KMS-11 (cell line): ENCODE results near the gene GLS.

ENCODE experiments used
- H2AFZ ChIP-seq: fragments of 200-600 bp; sonication (generic); 2 replicates; pipeline ENCODE4 v1.6.1; 2016; ENCODE audit warnings: antibody characterized with exemption, mixed run types, low read depth
- H3K27ac ChIP-seq: fragments of 200-600 bp; sonication (generic); 2 replicates; pipeline ENCODE4 v1.6.1; 2016; ENCODE audit warnings: mild to moderate bottlenecking, mixed run types
- H3K27me3 ChIP-seq: fragments of 200-600 bp; sonication (generic); 2 replicates; pipeline ENCODE4 v1.6.1; 2017; ENCODE audit warnings: mild to moderate bottlenecking, low read depth, mixed run types, moderate library complexity; ENCODE audit not compliant: insufficient read depth
- H3K36me3 ChIP-seq: fragments of 200-600 bp; sonication (generic); 2 replicates; pipeline ENCODE4 v1.6.1; 2017; ENCODE audit warnings: mild to moderate bottlenecking, mixed run types; ENCODE audit not compliant: insufficient read depth
- H3K4me1 ChIP-seq: fragments of 200-600 bp; sonication (generic); 2 replicates; pipeline ENCODE4 v1.6.1; 2016; ENCODE audit warnings: mild to moderate bottlenecking, low read depth, mixed run types; ENCODE audit not compliant: poor library complexity, severe bottlenecking
- H3K4me2 ChIP-seq: fragments of 200-600 bp; sonication (generic); 2 replicates; pipeline ENCODE4 v1.7.0; 2016; ENCODE audit warnings: mild to moderate bottlenecking, mixed run types
- H3K4me3 ChIP-seq: fragments of 200-600 bp; sonication (generic); IDR thresholded peaks from 2 replicates; pipeline ENCODE4 v1.6.1; 2017; ENCODE audit warnings: low read depth, low read length, mixed read lengths; ENCODE audit not compliant: insufficient read depth
- H3K79me2 ChIP-seq: fragments of 200-600 bp; sonication (generic); 2 replicates; pipeline ENCODE4 v1.6.1; 2016; ENCODE audit warnings: low read depth, mixed run types; ENCODE audit not compliant: insufficient read depth
- H3K9ac ChIP-seq: fragments of 200-600 bp; sonication (generic); 2 replicates; pipeline ENCODE4 v1.6.1; 2016; ENCODE audit warnings: mild to moderate bottlenecking, mixed run types
- H4K20me1 ChIP-seq: fragments of 200-600 bp; sonication (generic); 2 replicates; pipeline ENCODE4 v1.6.1; 2016; ENCODE audit warnings: mild to moderate bottlenecking, mixed run types; ENCODE audit not compliant: insufficient read depth
- CTCF ChIP-seq: fragments of 200-600 bp; sonication (generic); conservative IDR thresholded peaks from 2 replicates; pipeline ENCODE4 v1.6.1; 2017; ENCODE audit warnings: low read depth, mild to moderate bottlenecking, antibody characterized with exemption, low read length, moderate library complexity, mixed read lengths

GLS gene

DNA sequence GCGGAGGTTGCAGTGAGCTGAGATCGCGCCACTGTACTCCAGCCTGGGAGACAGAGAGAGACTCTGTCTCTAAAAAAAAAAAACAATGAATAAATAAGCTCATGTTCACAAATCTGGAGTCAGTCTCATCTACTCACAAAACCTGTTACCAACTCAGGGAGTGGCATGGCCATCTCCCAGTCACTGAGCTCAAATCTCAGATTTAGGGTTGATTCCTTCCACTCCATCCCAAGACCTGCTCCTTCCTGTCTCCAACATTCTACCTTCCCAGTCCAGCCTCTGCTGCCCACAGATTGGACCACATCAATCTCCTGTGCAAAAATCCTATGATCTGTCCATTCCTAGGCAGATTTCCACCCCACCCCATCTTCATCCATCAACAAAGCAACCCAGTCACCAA, 131.7 kb downstream of the GLS start:
- Histone ChIP-seq H4K20me1 (no peaks in the 10 kb centered on the region), H3K4me3 (no peak overlapping the region), H3K36me3 (no peaks in the 10 kb centered on the region; the same call in none of the 2 replicates), H3K4me1 (peaks cover 29% of the 10 kb centered on the region), H3K9ac (no peak overlapping the region), H3K4me2 (peak overlapping the region; percentile 93), H3K79me2 (peaks cover 30% of the 10 kb centered on the region), H2AFZ (no peak overlapping the region), H3K27me3 (no peaks in the 10 kb centered on the region), H3K27ac (no peak overlapping the region)
- no peak for TF ChIP-seq CTCF

DNA sequence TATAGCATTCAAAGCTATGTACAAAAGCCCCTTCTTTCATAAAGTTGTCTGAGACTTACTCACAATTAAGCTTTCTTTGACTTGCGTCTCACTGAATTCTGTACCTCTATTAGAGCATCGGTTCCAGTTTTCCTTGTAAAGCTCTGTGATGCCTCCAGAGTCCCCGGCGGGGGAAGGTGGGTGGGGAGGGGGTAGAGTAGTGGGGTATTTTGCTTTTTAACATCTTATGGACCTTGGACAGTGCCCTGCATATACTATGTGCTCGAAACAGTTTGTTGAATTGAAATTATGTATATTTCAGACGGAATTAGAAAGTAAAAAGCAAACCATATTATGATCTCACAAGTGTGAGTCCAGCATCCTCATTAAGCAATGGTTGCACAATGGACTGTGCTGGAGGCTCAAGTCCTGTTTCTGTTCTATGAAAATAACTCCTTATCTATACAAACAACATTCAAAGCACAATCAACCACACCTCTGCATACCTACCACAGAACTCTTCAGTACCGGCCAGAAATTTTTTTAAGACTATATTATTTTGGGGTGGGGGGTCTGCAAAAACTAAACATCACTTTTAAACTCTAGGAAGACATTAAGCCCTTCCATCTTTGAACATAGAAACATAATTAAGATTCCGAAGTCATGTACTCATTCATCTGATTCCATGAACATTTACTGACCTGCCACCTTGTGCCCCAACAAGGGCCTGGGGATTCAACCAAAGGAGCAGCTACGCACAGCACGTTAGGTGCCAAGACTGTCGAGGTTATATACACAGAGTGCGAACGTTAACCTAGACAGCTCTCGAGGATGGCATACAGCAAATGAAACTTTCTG, 132.4 kb downstream of the GLS start:
- peaks cover 30% of the 10 kb centered on the region for H3K79me2 ChIP-seq
- H2AFZ ChIP-seq, result peak overlapping the region; percentile 65
- no peaks in the 10 kb centered on the region for H3K27me3 ChIP-seq
- peak overlapping the region; percentile 75; the same call in 1 of the 2 replicates for H3K9ac ChIP-seq
- no peaks in the 10 kb centered on the region for H4K20me1 ChIP-seq
- H3K4me3 ChIP-seq, result peak overlapping the region; percentile 81
- peak overlapping the region; percentile 91; the same call in 1 of the 2 replicates for H3K27ac ChIP-seq
- H3K4me1 ChIP-seq, result peaks cover 29% of the 10 kb centered on the region
- no peak for TF ChIP-seq CTCF
- peak overlapping the region; percentile 93 for H3K4me2 ChIP-seq
- no peaks in the 10 kb centered on the region; the same call in none of the 2 replicates for H3K36me3 ChIP-seq

DNA sequence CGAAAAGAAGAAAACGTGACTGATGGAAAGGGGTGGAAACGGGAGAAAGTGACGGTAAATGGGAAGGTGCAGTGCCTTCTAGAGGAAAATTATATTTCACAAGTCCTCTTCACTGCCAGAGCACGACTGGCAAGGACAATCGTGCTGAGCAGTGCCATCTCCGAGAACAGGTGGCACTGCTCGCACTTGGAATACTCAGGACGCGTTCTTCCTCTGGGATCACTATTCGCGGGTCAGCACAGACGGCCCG, 133.0 kb downstream of the GLS start:
- peak overlapping the region; percentile 81 for H3K4me3 ChIP-seq
- H3K27me3 ChIP-seq, result no peaks in the 10 kb centered on the region
- peak overlapping the region; percentile 75 for H3K9ac ChIP-seq
- H3K4me1 ChIP-seq, result peaks cover 35% of the 10 kb centered on the region
- no peaks in the 10 kb centered on the region for H4K20me1 ChIP-seq
- TF ChIP-seq CTCF, result no peak
- H2AFZ ChIP-seq, result peak overlapping the region; percentile 65
- H3K79me2 ChIP-seq, result peaks cover 30% of the 10 kb centered on the region
- peak overlapping the region; percentile 91 for H3K27ac ChIP-seq
- no peaks in the 10 kb centered on the region; the same call in none of the 2 replicates for H3K36me3 ChIP-seq
- peak overlapping the region; percentile 93 for H3K4me2 ChIP-seq

DNA sequence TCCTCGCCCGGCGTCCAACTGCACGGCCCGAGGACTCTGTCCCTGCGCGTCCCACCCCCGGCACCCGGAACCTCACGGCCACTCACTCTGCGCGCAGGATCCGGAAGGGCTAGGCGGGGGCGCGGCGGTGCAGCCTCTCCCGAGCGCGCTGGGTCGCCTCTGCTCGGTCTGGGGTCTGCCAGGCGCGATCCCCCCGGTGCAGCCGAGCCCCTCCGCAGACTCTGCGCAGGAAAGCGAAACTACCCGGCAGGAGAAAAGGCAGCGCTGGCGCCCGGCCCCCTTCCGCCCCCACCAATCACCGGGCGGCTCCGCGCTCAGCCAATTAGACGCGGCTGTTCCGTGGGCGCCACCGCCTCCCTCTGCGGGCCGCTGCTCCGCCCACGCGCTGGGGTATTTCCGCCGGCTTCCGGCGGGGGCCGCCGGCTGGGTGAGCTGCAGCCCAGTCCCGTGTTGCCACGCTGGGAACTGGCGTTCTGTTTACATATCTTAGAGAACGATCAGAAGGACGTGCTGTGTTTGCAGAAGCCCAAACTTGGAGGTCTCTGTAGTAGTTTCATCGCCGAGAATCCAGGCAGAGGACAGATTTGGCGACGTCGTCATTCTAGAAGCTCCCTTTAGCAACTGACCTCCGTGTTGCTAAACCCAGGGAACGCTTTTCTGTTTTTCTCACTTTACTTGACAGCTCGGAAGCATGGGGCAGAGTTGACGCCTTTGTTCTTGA, 133.5 kb downstream of the GLS start, which contains the start of gene STAT1:
TSS of gene STAT1 (minus strand) at position 240 of the 721 bp plus-strand sequence. CDS start 4,168 bp downstream, outside the sequence.
- Histone ChIP-seq H3K27me3 (no peaks in the 10 kb centered on the region), H3K4me3 (peak within 1 kb of the TSS; percentile 81), H2AFZ (peak within 1 kb of the TSS; percentile 85), H3K36me3 (no peaks in the 10 kb centered on the region; the same call in none of the 2 replicates), H3K4me2 (peak within 1 kb of the TSS; percentile 98), H3K9ac (peak within 1 kb of the TSS; percentile 75), H3K79me2 (peaks cover 30% of the 10 kb centered on the region), H3K27ac (peak within 1 kb of the TSS; percentile 91), H4K20me1 (no peaks in the 10 kb centered on the region), H3K4me1 (peaks cover 40% of the 10 kb centered on the region)
- TF ChIP-seq CTCF, result no peak
